GM23248 (cell line): ENCODE data around the gene ATG9B. TPM values are rescaled to one million over a fixed set of nuclear protein-coding genes. Genes with fewer than 3 reads are reported as not detected.

Experiments used
- DNase-seq: peaks from one replicate; pipeline ENCODE4 v3.0.0-alpha.2; 2015
- H2AFZ ChIP-seq: fragments of 200-600 bp; sonication (generic); 2 replicates; pipeline ENCODE4 v1.6.1; 2016; ENCODE audit warnings: antibody characterized with exemption
- H3F3A ChIP-seq: fragments of 200-600 bp; sonication (generic); 2 replicates; pipeline ENCODE4 v1.6.1; 2016; ENCODE audit warnings: mild to moderate bottlenecking, antibody characterized with exemption, mixed run types; ENCODE audit not compliant: insufficient read depth
- H3K27ac ChIP-seq: fragments of 200-600 bp; sonication (generic); 2 replicates; pipeline ENCODE4 v1.5.1; 2016; ENCODE audit warnings: mild to moderate bottlenecking
- H3K27me3 ChIP-seq: fragments of 200-600 bp; sonication (generic); replicated peaks from 2 replicates; pipeline ENCODE4 v1.6.1; 2016; ENCODE audit warnings: mild to moderate bottlenecking; ENCODE audit not compliant: insufficient read depth
- H3K36me3 ChIP-seq: fragments of 200-600 bp; sonication (generic); 2 replicates; pipeline ENCODE4 v1.6.1; 2016; ENCODE audit warnings: low read depth, mild to moderate bottlenecking
- H3K4me1 ChIP-seq: fragments of 200-600 bp; sonication (generic); 2 replicates; pipeline ENCODE4 v1.6.1; 2016; ENCODE audit warnings: mild to moderate bottlenecking; ENCODE audit not compliant: insufficient read depth
- H3K4me2 ChIP-seq: fragments of 200-600 bp; sonication (generic); one replicate; pipeline ENCODE4 v1.6.1; 2016; ENCODE audit warnings: mild to moderate bottlenecking; ENCODE audit not compliant: unreplicated experiment
- H3K4me3 ChIP-seq: fragments of 200-600 bp; sonication (generic); 2 replicates; pipeline ENCODE4 v1.5.1; 2016; ENCODE audit warnings: mild to moderate bottlenecking
- H3K79me2 ChIP-seq: fragments of 200-600 bp; sonication (generic); 2 replicates; pipeline ENCODE4 v1.6.1; 2016; ENCODE audit warnings: mild to moderate bottlenecking; ENCODE audit not compliant: insufficient read depth
- H3K9ac ChIP-seq: fragments of 200-600 bp; sonication (generic); 2 replicates; pipeline ENCODE4 v1.6.1; 2016; ENCODE audit warnings: mild to moderate bottlenecking
- H3K9me2 ChIP-seq: fragments of 200-600 bp; sonication (generic); 2 replicates; pipeline ENCODE4 v1.6.1; 2016; ENCODE audit warnings: mixed run types, mild to moderate bottlenecking, moderate library complexity; ENCODE audit not compliant: insufficient read depth
- H3K9me3 ChIP-seq: fragments of 200-600 bp; sonication (generic); one replicate; pipeline ENCODE4 v1.6.1; 2017; ENCODE audit warnings: low read depth
- H4K20me1 ChIP-seq: fragments of 200-600 bp; sonication (generic); 2 replicates; pipeline ENCODE4 v1.6.0; 2016; ENCODE audit not compliant: insufficient read depth
- EZH2 ChIP-seq: fragments of 200-600 bp; sonication (generic); IDR thresholded peaks from 2 replicates; pipeline ENCODE4 v1.6.1; 2018; ENCODE audit warnings: antibody characterized with exemption, mild to moderate bottlenecking; ENCODE audit not compliant: insufficient read depth, poor library complexity, severe bottlenecking
- EZH2phosphoT487 ChIP-seq: fragments of 200-600 bp; sonication (generic); IDR thresholded peaks from 2 replicates; pipeline ENCODE4 v1.6.1; 2018; ENCODE audit warnings: antibody characterized with exemption, moderate library complexity, mild to moderate bottlenecking, low read depth; ENCODE audit not compliant: insufficient read depth
- WGBS, 2 experiments: methylation state at CpG; one replicate each; pipeline ENCODE4 v1.1.6; 2015 to 2017; ENCODE audit warnings: low lambda C conversion rate in 2 of 2, low coverage in 1 of 2; ENCODE audit errors: missing lambda C conversion rate in 2 of 2; 5-methylcytosine and 5-hydroxymethylcytosine counted together
- in situ Hi-C: fragments of 300-500 bp; cut with MboI; formaldehyde crosslinking; loops from 2 replicates; pipeline ENCODE4 v1.15.0; 2020
- polyA plus RNA-seq: library from polyadenylated mRNA; unstranded; fragments of >200 nt; fragmentation: Nextera tagmentation; extraction: Ambion mirVana; gene quantifications from 2 replicates; pipeline ENCODE4 v1.2.1, GENCODE V29; 2016
- total RNA-seq: library from RNA; depleted of rRNA; stranded (reverse); fragments of >200 nt; shearing (Covaris generic); gene quantifications from 2 replicates; pipeline ENCODE4 v1.2.3, GENCODE V29; 2014

Gene ATG9B
- total and polyA plus RNA-seq, 2 experiments from 2014 or later, result 0.79 TPM; not detected in 1

GRCh38 chr7:150971242-150972022 is 52.9 kb downstream of the ATG9B start:
- H3K4me1 ChIP-seq, result no peaks in the 10 kb centered on the region
- no peaks in the 10 kb centered on the region for H3K79me2 ChIP-seq
- H3K4me2 ChIP-seq, result no peak overlapping the region
- 39 to 52% methylated on average over 15 to 16 of the region's 16 CpGs for WGBS, 2 experiments
- no peak for TF ChIP-seq EZH2
- TF ChIP-seq EZH2phosphoT487, result no peak
- H3K4me3 ChIP-seq, result no peak overlapping the region
- H4K20me1 ChIP-seq, result no peaks in the 10 kb centered on the region
- H3K9me2 ChIP-seq, result no peaks in the 10 kb centered on the region
- H3K9ac ChIP-seq, result no peak overlapping the region
- no peaks in the 10 kb centered on the region for H3F3A ChIP-seq
- H3K36me3 ChIP-seq, result no peaks in the 10 kb centered on the region
- DNase-seq, result no peak
- in situ Hi-C loops, result no loop called here
- no peaks in the 10 kb centered on the region for H3K9me3 ChIP-seq
- no peak overlapping the region for H2AFZ ChIP-seq
- no peak overlapping the region for H3K27ac ChIP-seq
- H3K27me3 ChIP-seq, result peaks cover 65% of the 10 kb centered on the region

- peaks cover 65% of the 10 kb centered on the region for H3K27me3 ChIP-seq
- no peak for TF ChIP-seq EZH2
- TF ChIP-seq EZH2phosphoT487, result no peak
- H3K9me3 ChIP-seq, result no peaks in the 10 kb centered on the region
- H3K9ac ChIP-seq, result no peak overlapping the region
- DNase-seq, result no peak
- H3F3A ChIP-seq, result no peaks in the 10 kb centered on the region
- H2AFZ ChIP-seq, result no peak overlapping the region
- H3K4me1 ChIP-seq, result no peaks in the 10 kb centered on the region
- no peaks in the 10 kb centered on the region for H3K36me3 ChIP-seq
- no peaks in the 10 kb centered on the region for H4K20me1 ChIP-seq
- no peak overlapping the region for H3K4me2 ChIP-seq
- H3K9me2 ChIP-seq, result no peaks in the 10 kb centered on the region
- WGBS, 2 experiments, result 49 to 52% methylated on average over 8 to 11 of the region's 11 CpGs
- in situ Hi-C loops, result no loop called here
- H3K27ac ChIP-seq, result no peak overlapping the region
- no peaks in the 10 kb centered on the region for H3K79me2 ChIP-seq
- no peak overlapping the region for H3K4me3 ChIP-seq
These were observed 53.9 kb downstream of the ATG9B start for GRCh38 chr7:150970424-150970823.

- H3K9me2 ChIP-seq, result no peaks in the 10 kb centered on the region
- H3K9ac ChIP-seq, result no peak overlapping the region
- no peaks in the 10 kb centered on the region for H3F3A ChIP-seq
- H3K4me3 ChIP-seq, result no peak overlapping the region
- TF ChIP-seq EZH2phosphoT487 (no peak), EZH2 (no peak)
- H3K4me1 ChIP-seq, result no peaks in the 10 kb centered on the region
- H3K36me3 ChIP-seq, result no peaks in the 10 kb centered on the region
- no peak overlapping the region for H3K4me2 ChIP-seq
- H3K79me2 ChIP-seq, result no peaks in the 10 kb centered on the region
- WGBS, 2 experiments, result 35 to 43% methylated on average over 7 of the region's 7 CpGs
- no peaks in the 10 kb centered on the region for H4K20me1 ChIP-seq
- H3K27me3 ChIP-seq, result peaks cover 65% of the 10 kb centered on the region
- H3K27ac ChIP-seq, result no peak overlapping the region
- no peak for DNase-seq
- no peak overlapping the region for H2AFZ ChIP-seq
- H3K9me3 ChIP-seq, result no peaks in the 10 kb centered on the region
- in situ Hi-C loops, result no loop called here
These were observed 54.8 kb downstream of the ATG9B start for GRCh38 chr7:150969475-150969874.

GRCh38 chr7:150968734-150969372 is 55.4 kb downstream of the ATG9B start:
- 4 to 5% methylated on average over 15 to 16 of the region's 16 CpGs for WGBS, 2 experiments
- Histone ChIP-seq H3F3A (no peaks in the 10 kb centered on the region), H3K4me1 (no peaks in the 10 kb centered on the region), H4K20me1 (no peaks in the 10 kb centered on the region), H2AFZ (no peak overlapping the region), H3K36me3 (no peaks in the 10 kb centered on the region), H3K9ac (no peak overlapping the region), H3K27ac (no peak overlapping the region), H3K27me3 (peaks cover 69% of the 10 kb centered on the region), H3K9me2 (no peaks in the 10 kb centered on the region), H3K79me2 (no peaks in the 10 kb centered on the region), H3K4me2 (no peak overlapping the region), H3K9me3 (no peaks in the 10 kb centered on the region), H3K4me3 (0 out of 2 replicates have a peak overlapping the region, but pooled peaks have one; percentile 11)
- TF ChIP-seq EZH2phosphoT487 (no peak), EZH2 (no peak)
- in situ Hi-C loops, result no loop called here
- DNase-seq, result peak; percentile 60
